ENCODE data around the gene RCBTB2. TPM values are rescaled to one million over a fixed set of nuclear protein-coding genes. Genes with fewer than 3 reads are reported as not detected.

Gene RCBTB2
- total RNA-seq, 1 experiment from 2014 or later = 1.1 TPM

DNA sequence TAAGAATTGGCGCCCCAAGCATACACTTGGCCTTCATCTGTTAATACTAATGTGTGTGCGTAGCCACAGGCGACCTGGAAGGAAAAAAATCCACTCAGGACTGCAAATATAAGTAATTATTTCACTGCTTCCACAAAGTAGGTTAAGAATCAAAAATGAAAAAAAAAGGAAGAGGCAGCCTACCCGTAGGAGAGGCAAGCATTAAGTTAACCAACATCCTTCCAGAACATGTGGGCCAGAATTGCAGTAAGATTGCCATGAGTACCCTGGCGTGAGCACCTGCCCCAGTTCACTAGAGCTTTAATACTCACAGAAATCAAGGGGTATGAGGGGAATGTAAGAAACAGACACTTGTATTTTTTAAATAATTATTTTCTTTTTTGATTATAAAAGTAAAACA, 22.2 kb downstream of the RCBTB2 start:
- no peak overlapping the region for H3K27ac Mint-ChIP-seq (ENCODE audit: unreplicated experiment)
- intact Hi-C loops (cut with micrococcal nuclease; ENCODE audit: unreplicated experiment) = no loop called here
- H3K9me3 ChIP-seq = no peaks in the 10 kb centered on the region
- H3K36me3 Mint-ChIP-seq (ENCODE audit: insufficient read depth, unreplicated experiment) = no peaks in the 10 kb centered on the region
- H3K4me1 ChIP-seq = no peaks in the 10 kb centered on the region
- no TSS peak for BruUV-seq (replicated peaks)
- ChIA-PET CTCF (no interaction called here), POLR2A (no interaction called here)
- H3K4me3 ChIP-seq (ENCODE audit: low read depth, low read length) = no peak overlapping the region
- H3K27me3 ChIP-seq (replicated peaks; ENCODE audit: control insufficient read depth, insufficient read depth, low read length) = no peaks in the 10 kb centered on the region
- H3K27me3 Mint-ChIP-seq (ENCODE audit: insufficient read depth, unreplicated experiment) = no peaks in the 10 kb centered on the region
- H3K36me3 ChIP-seq (ENCODE audit: control insufficient read depth, insufficient read depth, low read length) = no peaks in the 10 kb centered on the region
- no peak for DNase-seq
- H3K4me3 Mint-ChIP-seq (ENCODE audit: unreplicated experiment) = no peak overlapping the region
- no peaks in the 10 kb centered on the region for H3K9me3 Mint-ChIP-seq (ENCODE audit: unreplicated experiment)
- no peak for TF ChIP-seq CTCF (IDR thresholded peaks at IDR 0.05; ENCODE audit: insufficient read depth in 1 of 2, low read depth in 1 of 2, low read length in 1 of 2, severe bottlenecking in 1 of 2, unreplicated experiment in 1 of 2)
- no peaks in the 10 kb centered on the region for H3K4me1 Mint-ChIP-seq (ENCODE audit: low read depth, unreplicated experiment)

- BruUV-seq (replicated peaks) = no TSS peak
- intact Hi-C loops (cut with micrococcal nuclease; ENCODE audit: unreplicated experiment) = no loop called here
- ChIA-PET CTCF (no interaction called here), POLR2A (no interaction called here)
- H3K27me3 Mint-ChIP-seq (ENCODE audit: insufficient read depth, unreplicated experiment) = no peaks in the 10 kb centered on the region
- DNase-seq = no peak
- H3K9me3 Mint-ChIP-seq (ENCODE audit: unreplicated experiment) = no peaks in the 10 kb centered on the region
- no peaks in the 10 kb centered on the region for H3K4me1 ChIP-seq
- H3K4me1 Mint-ChIP-seq (ENCODE audit: low read depth, unreplicated experiment) = no peaks in the 10 kb centered on the region
- H3K27me3 ChIP-seq (replicated peaks; ENCODE audit: control insufficient read depth, insufficient read depth, low read length) = no peaks in the 10 kb centered on the region
- no peak overlapping the region for H3K4me3 Mint-ChIP-seq (ENCODE audit: unreplicated experiment)
- H3K4me3 ChIP-seq (ENCODE audit: low read depth, low read length) = no peak overlapping the region
- no peaks in the 10 kb centered on the region for H3K9me3 ChIP-seq
- H3K36me3 ChIP-seq (ENCODE audit: control insufficient read depth, insufficient read depth, low read length) = no peaks in the 10 kb centered on the region
- H3K27ac Mint-ChIP-seq (ENCODE audit: unreplicated experiment) = no peak overlapping the region
- no peaks in the 10 kb centered on the region for H3K36me3 Mint-ChIP-seq (ENCODE audit: insufficient read depth, unreplicated experiment)
- no peak for TF ChIP-seq CTCF (IDR thresholded peaks at IDR 0.05; ENCODE audit: insufficient read depth in 1 of 2, low read depth in 1 of 2, low read length in 1 of 2, severe bottlenecking in 1 of 2, unreplicated experiment in 1 of 2)
Observed at GRCh38 chr13:48508011-48508410, 24.9 kb downstream of the RCBTB2 start.

DNA sequence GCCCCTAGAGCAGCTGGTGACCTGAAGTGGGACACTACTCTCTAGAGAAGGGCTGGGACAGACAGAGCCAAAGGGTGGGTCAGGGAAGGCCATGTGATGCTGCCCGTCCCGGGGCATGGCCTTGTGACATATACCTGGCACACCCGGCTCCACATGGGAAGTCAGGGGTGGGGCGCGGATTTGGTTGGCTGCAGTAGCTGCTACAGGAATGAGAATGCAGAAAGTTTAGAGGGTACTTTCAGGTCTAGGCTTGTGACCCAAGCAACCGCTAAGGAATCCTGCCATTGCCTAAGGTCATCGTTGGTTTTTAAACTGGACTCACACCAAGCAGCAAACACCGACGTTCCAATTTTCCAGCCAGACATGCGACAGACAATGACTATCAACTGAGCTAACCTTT, 25.9 kb downstream of the RCBTB2 start:
- H3K9me3 Mint-ChIP-seq (ENCODE audit: unreplicated experiment) = no peaks in the 10 kb centered on the region
- no peaks in the 10 kb centered on the region for H3K4me1 Mint-ChIP-seq (ENCODE audit: low read depth, unreplicated experiment)
- BruUV-seq (replicated peaks) = no TSS peak
- TF ChIP-seq CTCF (IDR thresholded peaks at IDR 0.05; ENCODE audit: insufficient read depth in 1 of 2, low read depth in 1 of 2, low read length in 1 of 2, severe bottlenecking in 1 of 2, unreplicated experiment in 1 of 2) = no peak
- no peak overlapping the region for H3K4me3 Mint-ChIP-seq (ENCODE audit: unreplicated experiment)
- no peak for DNase-seq
- intact Hi-C loops (cut with micrococcal nuclease; ENCODE audit: unreplicated experiment) = no loop called here
- no peaks in the 10 kb centered on the region for H3K36me3 Mint-ChIP-seq (ENCODE audit: insufficient read depth, unreplicated experiment)
- ChIA-PET CTCF (no interaction called here), POLR2A (no interaction called here)
- Histone ChIP-seq H3K4me3 (ENCODE audit: low read depth, low read length) (no peak overlapping the region), H3K4me1 (no peaks in the 10 kb centered on the region), H3K36me3 (ENCODE audit: control insufficient read depth, insufficient read depth, low read length) (no peaks in the 10 kb centered on the region), H3K9me3 (no peaks in the 10 kb centered on the region), H3K27me3 (replicated peaks; ENCODE audit: control insufficient read depth, insufficient read depth, low read length) (no peaks in the 10 kb centered on the region)
- no peaks in the 10 kb centered on the region for H3K27me3 Mint-ChIP-seq (ENCODE audit: insufficient read depth, unreplicated experiment)
- H3K27ac Mint-ChIP-seq (ENCODE audit: unreplicated experiment) = no peak overlapping the region

All from Caco-2 (cell line).